Mesothelial cell of epicardium (in vitro differentiated cells): ENCODE measurements around the gene HES7. TPM values are rescaled to one million over a fixed set of nuclear protein-coding genes. Genes with fewer than 3 reads are reported as not detected.

Experiments used
- DNase-seq, 2 experiments: peaks; one replicate each; pipeline ENCODE4 v3.0.0; 2021; ENCODE audit warnings: low spot score in 2 of 2; ENCODE audit not compliant: unreplicated experiment in 2 of 2
- H3K27ac Mint-ChIP-seq: 2 replicates; pipeline ENCODE4 v1.8.0; 2021; ENCODE audit warnings: mixed read lengths
- H3K27me3 Mint-ChIP-seq: 2 replicates; pipeline ENCODE4 v1.8.0; 2021; ENCODE audit warnings: low read depth, mixed read lengths
- H3K36me3 Mint-ChIP-seq: 2 replicates; pipeline ENCODE4 v1.8.0; 2021; ENCODE audit warnings: mixed read lengths
- H3K4me1 Mint-ChIP-seq: 2 replicates; pipeline ENCODE4 v1.8.0; 2021; ENCODE audit warnings: mixed read lengths
- H3K4me3 Mint-ChIP-seq: 2 replicates; pipeline ENCODE4 v1.8.0; 2021; ENCODE audit warnings: mild to moderate bottlenecking, moderate library complexity, mixed read lengths
- H3K9me3 Mint-ChIP-seq: 2 replicates; pipeline ENCODE4 v1.8.0; 2021; ENCODE audit warnings: mixed read lengths
- CTCF ChIP-seq: fragments of 200-600 bp; sonication (generic); IDR thresholded peaks from one replicate; pipeline ENCODE4 v1.5.0; 2021; ENCODE audit warnings: antibody characterized with exemption; ENCODE audit not compliant: unreplicated experiment
- total RNA-seq: library from RNA; stranded (reverse); gene quantifications from 3 replicates; pipeline ENCODE4 v1.2.1, GENCODE V29; 2021

Gene HES7
- total RNA-seq, 1 donor from 2014 or later, result 0.45 TPM

GRCh38 chr17:8119581-8120519 is 4.1 kb downstream of the HES7 start:
- H3K36me3 Mint-ChIP-seq, result no peaks in the 10 kb centered on the region
- H3K27ac Mint-ChIP-seq, result peak overlapping the region; percentile 87
- no peaks in the 10 kb centered on the region for H3K9me3 Mint-ChIP-seq
- TF ChIP-seq CTCF, result no peak
- H3K27me3 Mint-ChIP-seq, result peaks cover 80% of the 10 kb centered on the region
- peak; percentile 65 to 94 for DNase-seq
- peak overlapping the region; percentile 92 for H3K4me3 Mint-ChIP-seq
- H3K4me1 Mint-ChIP-seq, result peaks cover 47% of the 10 kb centered on the region

- no peaks in the 10 kb centered on the region for H3K9me3 Mint-ChIP-seq
- no peaks in the 10 kb centered on the region for H3K36me3 Mint-ChIP-seq
- peak; percentile 76 for TF ChIP-seq CTCF
- H3K27ac Mint-ChIP-seq, result peak overlapping the region; percentile 96
- peaks cover 38% of the 10 kb centered on the region for H3K4me1 Mint-ChIP-seq
- H3K27me3 Mint-ChIP-seq, result peaks cover 80% of the 10 kb centered on the region
- peak; percentile 69 to 86 for DNase-seq
- H3K4me3 Mint-ChIP-seq, result peak overlapping the region; percentile 92
Observed at GRCh38 chr17:8118769-8119580, 4.9 kb downstream of the HES7 start.

- Mint-ChIP-seq H3K4me3 (peak within 1 kb of the TSS; percentile 92), H3K27ac (peak within 1 kb of the TSS; percentile 96), H3K36me3 (no peaks in the 10 kb centered on the region), H3K27me3 (peaks cover 80% of the 10 kb centered on the region), H3K4me1 (peaks cover 31% of the 10 kb centered on the region), H3K9me3 (no peaks in the 10 kb centered on the region)
- DNase-seq, result peak in 1 of 2 experiments; percentile 54
- no peak for TF ChIP-seq CTCF
Observed at GRCh38 chr17:8117980-8118768, 5.7 kb downstream of the HES7 start, which contains the start of gene ALOXE3. Gene ALOXE3, minus strand, starts transcription at chr17:8118514. Its CDS starts 524 bp downstream, at chr17:8117990.

- H3K27ac Mint-ChIP-seq, result no peak overlapping the region
- DNase-seq, result no peak
- H3K9me3 Mint-ChIP-seq, result no peaks in the 10 kb centered on the region
- no peak for TF ChIP-seq CTCF
- H3K36me3 Mint-ChIP-seq, result no peaks in the 10 kb centered on the region
- peaks cover 24% of the 10 kb centered on the region for H3K4me1 Mint-ChIP-seq
- peak overlapping the region; percentile 92 for H3K4me3 Mint-ChIP-seq
- peaks cover 80% of the 10 kb centered on the region for H3K27me3 Mint-ChIP-seq
Observed at GRCh38 chr17:8117367-8117979, 6.4 kb downstream of the HES7 start.

GRCh38 chr17:8116776-8117175 is 7.1 kb downstream of the HES7 start:
- H3K27me3 Mint-ChIP-seq, result peaks cover 81% of the 10 kb centered on the region
- no peak overlapping the region for H3K27ac Mint-ChIP-seq
- H3K4me3 Mint-ChIP-seq, result no peak overlapping the region
- H3K36me3 Mint-ChIP-seq, result no peaks in the 10 kb centered on the region
- no peak for TF ChIP-seq CTCF
- no peak for DNase-seq
- peaks cover 22% of the 10 kb centered on the region for H3K4me1 Mint-ChIP-seq
- no peaks in the 10 kb centered on the region for H3K9me3 Mint-ChIP-seq
